Measurements from ENCODE around the gene KRT86.

DNA sequence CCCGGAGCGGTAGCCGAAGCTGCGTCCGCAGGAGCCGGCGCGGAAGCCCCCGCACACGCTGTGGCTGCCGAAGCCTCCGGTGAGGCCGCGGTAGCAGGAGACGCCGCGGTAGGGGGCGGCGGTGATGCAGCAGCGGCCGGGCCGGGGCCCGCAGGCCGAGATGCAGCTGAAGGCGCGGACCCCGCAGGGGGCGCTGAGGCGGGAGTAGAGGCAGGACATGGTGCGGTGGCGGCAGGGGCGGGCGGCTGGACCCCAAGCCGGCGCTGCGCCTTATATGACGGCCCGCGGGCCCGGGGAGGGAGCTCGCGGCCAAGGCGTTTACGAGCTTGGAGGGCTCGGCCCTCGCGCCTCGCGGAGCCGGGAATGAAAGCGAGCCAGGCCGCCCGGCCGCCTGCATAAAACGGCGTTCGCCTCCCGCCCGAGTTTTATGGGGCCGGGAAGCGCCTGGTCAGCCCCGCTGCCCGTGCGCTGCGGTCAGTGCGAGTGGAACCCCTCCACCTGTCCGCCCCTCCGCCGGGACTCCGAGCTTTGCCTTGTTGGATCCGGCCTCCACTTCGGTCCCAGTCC is 16.0 kb upstream of the KRT86 start:
- TF ChIP-seq POLR2A (IDR thresholded peaks at IDR 0.05; ENCODE audit: low read depth, low read length): no peak
- no peak for TF ChIP-seq POLR2AphosphoS5 (IDR thresholded peaks at IDR 0.05; ENCODE audit: low read depth, low read length)

Measured in GM12892 (cell line).